H1 (cell line): Measurements from ENCODE around the gene DMAC2L. TPM values are rescaled to one million over a fixed set of nuclear protein-coding genes. Genes with fewer than 3 reads are reported as not detected.

ENCODE experiments used
- CTCF ChIA-PET: fragments of 300-600 bp; sonication (Branson Sonifier 250); formaldehyde crosslinking; loops from one replicate; lab custom pipeline; 2021; ENCODE audit not compliant: partially characterized antibody; lab: Charles Lee
- POLR2A ChIA-PET: fragments of 300-600 bp; sonication (Branson Sonifier 250); formaldehyde crosslinking; loops from one replicate; lab custom pipeline; 2021; ENCODE audit warnings: inconsistent platforms; ENCODE audit not compliant: partially characterized antibody; lab: Charles Lee
- DNase-seq, 2 experiments: peaks; one replicate each; pipeline versions ENCODE4 v3.0.0 to v3.0.0-alpha.2; 2010 to 2022; ENCODE audit warnings: low spot score in 2 of 2, low read depth in 1 of 2, mixed read lengths in 1 of 2
- FAIRE-seq: peaks from 2 replicates; lab custom pipeline; 2011; peaks lifted over from hg19 to GRCh38; lab: Jason Lieb, UNC
- H2AFZ ChIP-seq: 2 replicates; pipeline ENCODE4 v1.8.1; 2012; ENCODE audit warnings: low read length, inconsistent platforms
- H2AK5ac ChIP-seq: 2 replicates; pipeline ENCODE4 v1.6.1; 2013; ENCODE audit warnings: low read depth, low read length
- H2BK120ac ChIP-seq: replicated peaks from 2 replicates; pipeline ENCODE3; 2013; ENCODE audit warnings: low read depth, low read length, inconsistent platforms
- H2BK12ac ChIP-seq: 2 replicates; pipeline ENCODE4 v1.6.1; 2013; ENCODE audit warnings: low read depth, low read length
- H2BK15ac ChIP-seq: 2 replicates; pipeline ENCODE4 v1.6.1; 2013; ENCODE audit warnings: low read length
- H2BK20ac ChIP-seq: 2 replicates; pipeline ENCODE4 v1.6.1; 2013; ENCODE audit warnings: low read length
- H2BK5ac ChIP-seq: 2 replicates; pipeline ENCODE4 v1.6.1; 2013; ENCODE audit warnings: low read depth, low read length
- H3K14ac ChIP-seq: 2 replicates; pipeline ENCODE4 v1.6.1; 2013; ENCODE audit warnings: inconsistent platforms; ENCODE audit not compliant: insufficient read length
- H3K18ac ChIP-seq: 2 replicates; pipeline ENCODE4 v1.6.1; 2013; ENCODE audit warnings: low read length; ENCODE audit errors: extremely low read depth
- H3K23ac ChIP-seq: 2 replicates; pipeline ENCODE4 v1.6.1; 2013; ENCODE audit warnings: inconsistent platforms; ENCODE audit not compliant: insufficient read length
- H3K23me2 ChIP-seq: 2 replicates; pipeline ENCODE4 v1.6.1; 2013; ENCODE audit warnings: low read depth, low read length
- H3K27ac ChIP-seq: 2 replicates; pipeline ENCODE4 v1.6.1; 2011; ENCODE audit warnings: low read depth, low read length, inconsistent platforms
- H3K27me3 ChIP-seq, 4 experiments: replicated peaks in 1 of 4; 1 replicate in 1 of 4; 2 replicates in 3 of 4; pipeline versions ENCODE4 v1.6.1 to v1.8.1; 2011 to 2013; ENCODE audit warnings: low read length in 3 of 4, mild to moderate bottlenecking in 3 of 4, inconsistent platforms in 2 of 4, mixed read lengths in 2 of 4, moderate library complexity in 1 of 4; ENCODE audit not compliant: control insufficient read depth in 3 of 4, insufficient read depth in 3 of 4; ENCODE audit errors: extremely low read depth in 1 of 4
- H3K36me3 ChIP-seq, 4 experiments: 2 replicates each; pipeline versions ENCODE4 v1.6.1 to v1.8.1; 2011 to 2013; ENCODE audit warnings: mild to moderate bottlenecking in 4 of 4, low read length in 3 of 4, moderate library complexity in 2 of 4, control low read depth in 1 of 4, inconsistent platforms in 1 of 4; ENCODE audit not compliant: insufficient read depth in 4 of 4, control insufficient read depth in 2 of 4
- H3K4ac ChIP-seq: replicated peaks from 2 replicates; pipeline ENCODE3; 2013; ENCODE audit warnings: low read length, low read depth, mixed read lengths, inconsistent platforms; ENCODE audit not compliant: insufficient read length
- H3K4me1 ChIP-seq, 4 experiments: replicated peaks in 1 of 4; 1 replicate in 1 of 4; 2 replicates in 3 of 4; pipeline versions ENCODE4 v1.6.1 to v1.8.1; 2011 to 2013; ENCODE audit warnings: low read length in 3 of 4, inconsistent platforms in 2 of 4, mixed read lengths in 1 of 4; ENCODE audit not compliant: insufficient read depth in 4 of 4, control insufficient read depth in 3 of 4
- H3K4me2 ChIP-seq, 2 experiments: 2 replicates each; pipeline versions ENCODE4 v1.6.1 to v1.8.1; 2011 to 2013; ENCODE audit warnings: low read depth in 2 of 2, low read length in 2 of 2, control low read depth in 1 of 2, inconsistent platforms in 1 of 2, mild to moderate bottlenecking in 1 of 2; ENCODE audit not compliant: insufficient read depth in 1 of 2
- H3K4me3 ChIP-seq, 4 experiments: fragments of 200-600, 300-600 bp in 1 of 4; sonication (generic), shearing (Covaris generic), sonication (Bioruptor Twin) in 1 of 4; 2 replicates each; pipeline versions ENCODE4 v1.5.1 to v1.8.1; 2011 to 2016; ENCODE audit warnings: low read length in 4 of 4, low read depth in 3 of 4, control low read depth in 2 of 4, inconsistent platforms in 2 of 4, mild to moderate bottlenecking in 2 of 4, mixed read lengths in 1 of 4, moderate library complexity in 1 of 4; ENCODE audit not compliant: insufficient read depth in 2 of 4; ENCODE audit errors: extremely low read depth in 1 of 4
- H3K56ac ChIP-seq: replicated peaks from 2 replicates; pipeline ENCODE3; 2013; ENCODE audit warnings: low read depth, mild to moderate bottlenecking, mixed read lengths, low read length, inconsistent platforms; ENCODE audit not compliant: insufficient read length
- H3K79me1 ChIP-seq: 2 replicates; pipeline ENCODE4 v1.6.1; 2013; ENCODE audit warnings: low read depth, low read length, control low read depth
- H3K79me2 ChIP-seq, 2 experiments: 2 replicates each; pipeline versions ENCODE4 v1.6.1 to v1.8.1; 2012 to 2013; ENCODE audit warnings: low read length in 2 of 2, mild to moderate bottlenecking in 2 of 2, inconsistent platforms in 1 of 2; ENCODE audit not compliant: insufficient read depth in 2 of 2, control insufficient read depth in 1 of 2
- H3K9ac ChIP-seq, 4 experiments: replicated peaks in 1 of 4; 1 replicate in 1 of 4; 2 replicates in 3 of 4; pipeline versions ENCODE4 v1.6.1 to v1.8.1; 2011 to 2013; ENCODE audit warnings: low read depth in 3 of 4, low read length in 3 of 4, control low read depth in 2 of 4, mild to moderate bottlenecking in 2 of 4, moderate library complexity in 2 of 4, inconsistent platforms in 1 of 4; ENCODE audit errors: extremely low read depth in 1 of 4
- H3K9me3 ChIP-seq, 2 experiments: 2 replicates each; pipeline versions ENCODE4 v1.6.1 to v1.8.1; 2012 to 2013; ENCODE audit warnings: mild to moderate bottlenecking in 2 of 2, moderate library complexity in 2 of 2, control low read depth in 1 of 2, inconsistent platforms in 1 of 2, low read depth in 1 of 2, low read length in 1 of 2, mixed read lengths in 1 of 2; ENCODE audit not compliant: insufficient read depth in 2 of 2
- H4K20me1 ChIP-seq, 2 experiments: replicated peaks in 1 of 2; 2 replicates each; pipeline versions ENCODE3 to v1.8.1; 2011 to 2013; ENCODE audit warnings: inconsistent platforms in 2 of 2, low read length in 2 of 2, mild to moderate bottlenecking in 1 of 2; ENCODE audit not compliant: insufficient read depth in 2 of 2, control insufficient read depth in 1 of 2
- H4K5ac ChIP-seq: 2 replicates; pipeline ENCODE4 v1.6.1; 2013; ENCODE audit warnings: low read length, low read depth, mixed read lengths, inconsistent platforms; ENCODE audit not compliant: insufficient read length
- H4K8ac ChIP-seq: 2 replicates; pipeline ENCODE4 v1.8.0; 2013; ENCODE audit warnings: mild to moderate bottlenecking, moderate library complexity, low read length, inconsistent platforms; ENCODE audit not compliant: insufficient read depth; ENCODE audit errors: extremely low read depth
- H4K91ac ChIP-seq: replicated peaks from 2 replicates; pipeline ENCODE3; 2013; ENCODE audit warnings: low read length, mixed read lengths, inconsistent platforms; ENCODE audit not compliant: insufficient read length
- BRCA1 ChIP-seq: IDR thresholded peaks from 2 replicates; pipeline ENCODE4 v1.6.1; 2012; ENCODE audit warnings: low read depth, low read length, improper control_type of control experiment
- CEBPB ChIP-seq: IDR thresholded peaks from 2 replicates; pipeline ENCODE4 v1.6.1; 2012; ENCODE audit warnings: low read depth, low read length
- CHD2 ChIP-seq: IDR thresholded peaks from 2 replicates; pipeline ENCODE4 v1.6.1; 2012; ENCODE audit warnings: low read length, improper control_type of control experiment
- CREB1 ChIP-seq: IDR thresholded peaks from 2 replicates; pipeline ENCODE4 v1.6.1; 2012; ENCODE audit warnings: inconsistent platforms
- EZH2 ChIP-seq: fragments of 200-600 bp; sonication (generic); IDR thresholded peaks from 2 replicates; pipeline ENCODE4 v1.7.1; 2012; ENCODE audit warnings: low read depth, mild to moderate bottlenecking, moderate library complexity, low read length, inconsistent platforms; ENCODE audit not compliant: severe bottlenecking
- GABPA ChIP-seq: IDR thresholded peaks from 2 replicates; pipeline ENCODE4 v1.6.1; 2011; ENCODE audit warnings: mild to moderate bottlenecking, low read length, moderate library complexity, borderline replicate concordance; ENCODE audit not compliant: insufficient read depth
- JUN ChIP-seq: IDR thresholded peaks from 2 replicates; pipeline ENCODE4 v1.6.1; 2011; ENCODE audit warnings: low read depth, mild to moderate bottlenecking, improper control_type of control experiment, low read length
- KDM4A ChIP-seq: IDR thresholded peaks from one replicate; pipeline ENCODE4 v1.7.1; 2012; ENCODE audit warnings: low read depth, mild to moderate bottlenecking, moderate library complexity, low read length, inconsistent platforms; ENCODE audit not compliant: severe bottlenecking
- POU5F1 ChIP-seq: IDR thresholded peaks from 2 replicates; pipeline ENCODE4 v1.6.1; 2011; ENCODE audit warnings: low read depth, mild to moderate bottlenecking, low read length, moderate library complexity
- RBBP5 ChIP-seq: IDR thresholded peaks from 2 replicates; pipeline ENCODE4 v1.7.1; 2012; ENCODE audit warnings: low read depth, mild to moderate bottlenecking, inconsistent platforms, low read length, moderate library complexity, borderline replicate concordance
- RNF2 ChIP-seq: fragments of 200-900, 300-1000 bp; sonication (generic); IDR thresholded peaks from 2 replicates; pipeline ENCODE4 v1.7.1; 2016; ENCODE audit warnings: borderline replicate concordance, low read depth, mild to moderate bottlenecking, antibody characterized with exemption, low read length; ENCODE audit not compliant: poor library complexity, severe bottlenecking; ENCODE audit errors: missing control alignments
- SIRT6 ChIP-seq: IDR thresholded peaks from one replicate; pipeline ENCODE4 v1.7.1; 2012; ENCODE audit warnings: low read length, inconsistent platforms
- SIX5 ChIP-seq: IDR thresholded peaks from 2 replicates; pipeline ENCODE4 v1.6.1; 2011; ENCODE audit warnings: mild to moderate bottlenecking, low read depth, low read length
- SP2 ChIP-seq: IDR thresholded peaks from 2 replicates; pipeline ENCODE4 v1.6.1; 2012; ENCODE audit warnings: mild to moderate bottlenecking, low read length, inconsistent platforms
- ZNF274 ChIP-seq: IDR thresholded peaks from 2 replicates; pipeline ENCODE4 v1.7.0; 2012; ENCODE audit warnings: low read length, borderline replicate concordance; ENCODE audit errors: extremely low read depth
- WGBS, 2 experiments: shearing (Covaris generic) in 1 of 2; methylation state at CpG; one replicate each; pipeline versions ENCODE4 v1.1.6 to v1.1.7; 2013 to 2015; ENCODE audit warnings: low lambda C conversion rate in 2 of 2, mixed read lengths in 2 of 2, inconsistent platforms in 1 of 2, low coverage in 1 of 2, missing lambda C conversion rate in 1 of 2; ENCODE audit not compliant: insufficient replicate concordance in 2 of 2, insufficient coverage in 1 of 2, insufficient read length in 1 of 2; ENCODE audit errors: extremely low coverage in 1 of 2, missing lambda C conversion rate in 1 of 2; 5-methylcytosine and 5-hydroxymethylcytosine counted together
- polyA plus RNA-seq, 7 experiments: library from polyadenylated mRNA; depleted of rRNA in 3 of 7; stranded (reverse) in 5 of 7; unstranded in 2 of 7; fragments of >200 nt in 5 of 7; fragments of 200-250 nt in 2 of 7; gene quantifications; 1 replicate in 5 of 7; 2 replicates in 1 of 7; 4 replicates in 1 of 7; pipeline versions ENCODE4 v1.2.1 to v1.2.3, GENCODE V29; 2011 to 2013; ENCODE audit warnings: missing spikeins in 2 of 7, mixed read lengths in 2 of 7
- total RNA-seq: library from RNA; stranded (reverse); fragmentation: NEBNext Ultra II Directional; extraction: Animal tissue kit (Norgen Biotek cat#: 25700); gene quantifications from 2 replicates; pipeline ENCODE4 v1.2.1, GENCODE V29; 2021

The DMAC2L gene
- total and polyA plus RNA-seq, 2 of the 8 experiments (the other 6 are each of a cell fraction or from before 2014, with no cell fraction given): 20.3 to 28.9 TPM

- no peak overlapping the region for H3K27ac ChIP-seq
- FAIRE-seq (no peak), DNase-seq (no peak)
- no peak overlapping the region for H3K56ac ChIP-seq
- no peaks in the 10 kb centered on the region for H3K79me2 ChIP-seq
- no peak overlapping the region for H4K8ac ChIP-seq
- ChIA-PET CTCF (interaction anchor here (0.6 to 1.3 kb wide), 4 partner anchors 10 to 487 kb away, joined by 3 read pairs; no protein-coding TSS in a partner anchor), POLR2A (no interaction called here)
- H2BK5ac ChIP-seq: no peak overlapping the region
- H2BK20ac ChIP-seq: no peak overlapping the region
- H2BK15ac ChIP-seq: no peak overlapping the region
- no peaks in the 10 kb centered on the region for H3K27me3 ChIP-seq
- H3K23ac ChIP-seq: no peak overlapping the region
- H3K4me2 ChIP-seq: no peak overlapping the region
- H2AFZ ChIP-seq: no peak overlapping the region
- H3K9me3 ChIP-seq: no peaks in the 10 kb centered on the region
- no peak overlapping the region for H2BK12ac ChIP-seq
- H3K4me3 ChIP-seq: no peak overlapping the region
- 0 out of 2 replicates have a peak, but pooled peaks cover 2% of the 10 kb centered on the region for H3K79me1 ChIP-seq
- H3K14ac ChIP-seq: no peak overlapping the region
- H3K18ac ChIP-seq: no peak overlapping the region
- no peak overlapping the region for H4K5ac ChIP-seq
- H4K20me1 ChIP-seq: peaks cover 0 to 2% of the 10 kb centered on the region in 2 experiments
- peaks cover 0 to 17% (median 5%) of the 10 kb centered on the region in 4 experiments; a peak in 5 of 8 replicates for H3K36me3 ChIP-seq
- H3K4ac ChIP-seq: no peak overlapping the region
- no peaks in the 10 kb centered on the region for H3K4me1 ChIP-seq
- no peak overlapping the region for H4K91ac ChIP-seq
- no peak overlapping the region for H2AK5ac ChIP-seq
- H2BK120ac ChIP-seq: no peak overlapping the region
- 91% methylated on average over 5 of the region's 5 CpGs; no CpG with 5 or more reads in 1 of the 2 experiments for WGBS, 2 experiments
- H3K23me2 ChIP-seq: no peaks in the 10 kb centered on the region
- H3K9ac ChIP-seq: no peak overlapping the region
- no peak for TF ChIP-seq KDM4A
- TF ChIP-seq EZH2: no peak
- TF ChIP-seq BRCA1: no peak
- TF ChIP-seq CEBPB: no peak
- no peak for TF ChIP-seq CREB1
- no peak for TF ChIP-seq ZNF274
- TF ChIP-seq GABPA: no peak
- TF ChIP-seq CHD2: no peak
- TF ChIP-seq JUN: no peak
- TF ChIP-seq RBBP5: no peak
- TF ChIP-seq SIX5: no peak
- no peak for TF ChIP-seq SIRT6
- TF ChIP-seq RNF2: no peak
- no peak for TF ChIP-seq POU5F1
- TF ChIP-seq SP2: no peak
Measured at GRCh38 chr14:50290306-50290705, 21.8 kb upstream of the DMAC2L start.
